Omental fat pad (tissue), 4 donors: Measurements from ENCODE around the gene CEBPA. TPM values are rescaled to one million over a fixed set of nuclear protein-coding genes. Genes with fewer than 3 reads are reported as not detected.
"Not testable (repeated sequence)": the region's sequence is repeated elsewhere in the genome, so short reads cannot be mapped to it uniquely, and the experiment has no call there.

ENCODE experiments used
- ATAC-seq: fragments of 150-250 bp; one replicate; pipeline ENCODE4 v1.9.1; 2016; ENCODE audit warnings: mild to moderate bottlenecking, moderate library complexity; ENCODE audit not compliant: low FRiP score
- DNase-seq: peaks from one replicate; pipeline ENCODE4 v3.0.0-alpha.2; 2019; ENCODE audit warnings: low spot score
- CTCF ChIP-seq, 3 donors: fragments of 450-650 bp; IDR thresholded peaks; one replicate each; pipeline ENCODE4 v1.5.1; 2016 to 2017; ENCODE audit warnings: antibody characterized with exemption in 3 of 3, mild to moderate bottlenecking in 3 of 3, moderate library complexity in 2 of 3
- total RNA-seq, 4 donors: library from RNA; depleted of rRNA; stranded (reverse); fragments of >200 nt; gene quantifications; one replicate each; pipeline ENCODE4 v1.1.0, GENCODE V29; 2016

The CEBPA gene
- total RNA-seq, 4 donors from 2014 or later: 100 to 567 (median 166) TPM

- TF ChIP-seq CTCF (IDR thresholded peaks at IDR 0.05): no peak
- DNase-seq (no peak), ATAC-seq (no peak)
Measured at GRCh38 chr19:33325920-33326319, 23.6 kb upstream of the CEBPA start.

GRCh38 chr19:33324628-33325027 lies 22.3 kb upstream of the CEBPA start:
- DNase-seq (no peak), ATAC-seq (no peak)
- TF ChIP-seq CTCF (IDR thresholded peaks at IDR 0.05): no peak

GRCh38 chr19:33323093-33323820 lies 20.9 kb upstream of the CEBPA start:
- ATAC-seq: no peak
- no peak for DNase-seq
- TF ChIP-seq CTCF (IDR thresholded peaks at IDR 0.05): no peak

- DNase-seq: no peak
- no peak for ATAC-seq
- TF ChIP-seq CTCF (IDR thresholded peaks at IDR 0.05): no peak
Measured at GRCh38 chr19:33320636-33321035, 18.3 kb upstream of the CEBPA start.

DNA sequence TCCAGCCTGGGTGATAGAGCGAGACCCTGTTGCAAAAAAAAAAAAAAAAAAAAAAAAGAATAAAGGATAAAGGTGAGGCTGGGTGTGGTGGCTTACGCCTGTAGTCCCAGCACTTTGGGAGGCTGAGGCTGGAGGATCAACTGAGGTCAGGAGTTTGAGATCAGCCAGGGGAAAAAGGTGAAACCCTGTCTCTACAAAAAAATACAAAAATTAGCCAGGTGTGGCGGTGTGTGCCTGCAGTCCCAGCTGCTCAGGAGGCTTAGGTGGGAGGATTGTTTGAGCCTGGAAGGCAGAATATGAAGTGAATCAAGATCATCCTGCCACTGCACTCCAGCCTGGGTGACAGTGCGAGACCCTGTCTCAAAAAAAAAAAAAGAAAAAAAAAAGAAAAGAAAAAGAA lies 15.7 kb upstream of the CEBPA start:
- not testable (repeated sequence) for ATAC-seq, DNase-seq

- DNase-seq: no peak
- TF ChIP-seq CTCF (IDR thresholded peaks at IDR 0.05): no peak
- no peak for ATAC-seq
Measured at GRCh38 chr19:33317517-33317916, 15.2 kb upstream of the CEBPA start.

DNA sequence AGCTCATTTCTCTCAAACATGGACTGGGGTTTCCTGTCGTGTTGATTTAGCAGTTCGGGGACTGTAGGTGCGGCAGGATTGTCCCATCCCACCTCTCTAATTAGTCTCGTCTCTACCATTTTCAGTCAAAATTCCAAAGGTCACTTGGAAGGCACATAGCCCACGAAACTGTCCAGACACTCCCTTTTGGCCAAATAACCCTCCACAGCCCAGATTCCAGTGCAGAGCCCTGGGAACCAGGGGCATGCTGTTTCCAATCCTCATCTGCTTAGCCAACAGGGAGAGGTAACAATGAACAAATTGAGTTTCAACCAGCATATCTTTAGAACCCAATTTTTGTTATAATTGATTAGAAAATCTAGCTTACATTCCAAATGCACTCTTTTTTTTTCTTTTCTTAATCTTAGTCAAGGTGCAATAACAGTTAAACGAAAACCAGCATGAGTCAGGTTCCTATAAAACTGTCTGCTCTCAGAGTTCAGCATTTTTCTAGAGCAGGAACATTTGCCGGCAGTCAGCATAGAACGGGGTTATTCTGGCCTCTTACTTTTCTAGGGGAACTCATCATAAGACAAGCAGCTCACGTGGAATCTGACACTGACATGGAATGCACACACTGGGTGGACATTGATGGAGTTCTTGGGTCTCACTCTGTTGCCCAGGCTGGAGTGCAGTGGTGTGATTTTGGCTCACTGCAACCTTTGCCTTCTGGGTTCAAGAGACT lies 14.4 kb upstream of the CEBPA start:
- ATAC-seq: no peak
- TF ChIP-seq CTCF (IDR thresholded peaks at IDR 0.05): no peak
- no peak for DNase-seq

GRCh38 chr19:33312808-33313207 lies 10.5 kb upstream of the CEBPA start:
- not testable (repeated sequence) for DNase-seq, ATAC-seq
